ENCODE results near the gene TRPV3. TPM values are rescaled to one million over a fixed set of nuclear protein-coding genes. Genes with fewer than 3 reads are reported as not detected.

TRPV3 gene
- total and polyA plus RNA-seq, 5 donors from 2014 or later, result 0.06 to 0.25 TPM; not detected in 3

DNA sequence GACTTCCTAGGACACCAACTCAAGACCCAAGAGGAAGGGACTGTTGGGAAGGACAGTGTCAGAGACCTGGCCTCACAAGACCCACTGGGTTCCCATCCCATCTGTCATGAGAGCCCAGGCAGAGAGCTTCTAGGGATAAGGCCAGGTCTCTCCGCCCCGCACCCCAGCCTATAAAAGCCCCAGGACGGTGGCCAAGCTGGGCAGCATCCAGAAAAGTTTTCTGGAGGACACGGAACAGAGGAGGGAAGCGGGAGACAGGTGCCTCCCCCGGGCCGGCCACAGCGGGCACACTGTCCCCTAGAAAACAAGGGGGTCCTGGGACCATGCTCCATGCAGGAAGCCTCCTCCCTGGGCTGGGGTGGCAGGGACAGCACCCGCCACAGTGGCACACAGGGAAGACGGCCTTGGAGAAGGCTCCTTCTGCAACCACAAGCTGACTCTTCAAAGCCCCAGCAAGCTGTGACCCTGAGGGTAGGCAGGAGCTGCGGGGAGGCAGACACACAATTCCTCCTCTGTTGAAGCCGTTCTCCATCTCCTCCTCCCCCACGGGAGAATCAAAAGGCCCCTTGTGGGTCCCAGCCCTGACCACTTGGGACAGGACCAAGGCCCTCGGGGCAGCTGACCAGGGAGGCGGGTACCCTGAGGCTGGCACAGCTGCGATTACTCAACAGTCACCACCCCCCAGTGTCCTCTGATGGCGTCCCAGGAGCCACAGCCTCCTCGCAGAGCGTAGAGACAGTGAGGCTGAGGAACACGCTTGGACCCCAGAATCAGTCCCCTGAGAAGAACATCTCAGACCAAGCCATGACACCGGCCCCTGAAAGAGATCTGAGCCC is 26.1 kb downstream of the TRPV3 start:
- H3K27ac ChIP-seq (ENCODE audit: insufficient read depth, low read length, poor library complexity, severe bottlenecking), result no peak overlapping the region
- no peaks in the 10 kb centered on the region for H3K9me3 ChIP-seq (ENCODE audit: control insufficient read depth in 2 of 2, low read length in 2 of 2)
- H3K4me1 ChIP-seq (ENCODE audit: control insufficient read depth, insufficient read depth, low read length, poor library complexity, severe bottlenecking), result peaks cover 3% of the 10 kb centered on the region
- Mint-ChIP-seq H3K4me3 (no peak overlapping the region), H3K36me3 (no peaks in the 10 kb centered on the region), H3K4me1 (peaks cover 0 to 16% (median 0%) of the 10 kb centered on the region in 4 donors), H3K27me3 (no peaks in the 10 kb centered on the region), H3K27ac (no peak overlapping the region), H3K9me3 (peaks cover 0 to 2% (median 0%) of the 10 kb centered on the region in 7 donors)
- no peaks in the 10 kb centered on the region for H3K27me3 ChIP-seq (ENCODE audit: control insufficient read depth, insufficient read depth, low read length)
- no peak overlapping the region for H3K4me3 ChIP-seq (ENCODE audit: low read depth, low read length)
- no peaks in the 10 kb centered on the region for H3K36me3 ChIP-seq (ENCODE audit: control insufficient read depth, insufficient read depth, low read length)
- no peak for DNase-seq
- no peak for ATAC-seq (ENCODE audit: low read depth in 2 of 2)

- Histone ChIP-seq H3K4me1 (ENCODE audit: control insufficient read depth, insufficient read depth, low read length, poor library complexity, severe bottlenecking) (no peaks in the 10 kb centered on the region), H3K4me3 (ENCODE audit: low read depth, low read length) (no peak overlapping the region), H3K27me3 (ENCODE audit: control insufficient read depth, insufficient read depth, low read length) (no peaks in the 10 kb centered on the region), H3K27ac (ENCODE audit: insufficient read depth, low read length, poor library complexity, severe bottlenecking) (no peak overlapping the region), H3K36me3 (ENCODE audit: control insufficient read depth, insufficient read depth, low read length) (no peaks in the 10 kb centered on the region), H3K9me3 (ENCODE audit: control insufficient read depth in 2 of 2, low read length in 2 of 2) (no peaks in the 10 kb centered on the region)
- Mint-ChIP-seq H3K4me3 (no peak overlapping the region), H3K36me3 (no peaks in the 10 kb centered on the region), H3K4me1 (peaks cover 0 to 8% (median 0%) of the 10 kb centered on the region in 4 donors), H3K27me3 (no peaks in the 10 kb centered on the region), H3K9me3 (peaks cover 0 to 2% (median 0%) of the 10 kb centered on the region in 7 donors), H3K27ac (no peak overlapping the region)
- no peak for DNase-seq
- ATAC-seq (ENCODE audit: low read depth in 2 of 2), result no peak
Measured at GRCh38 chr17:3529817-3530741, 27.5 kb downstream of the TRPV3 start.

- H3K27me3 ChIP-seq (ENCODE audit: control insufficient read depth, insufficient read depth, low read length), result no peaks in the 10 kb centered on the region
- Mint-ChIP-seq H3K27ac (peak overlapping the region in 1 of 3 donors; percentile 41), H3K36me3 (no peaks in the 10 kb centered on the region), H3K4me1 (peaks cover 0 to 3% (median 0%) of the 10 kb centered on the region in 4 donors), H3K9me3 (peaks cover 0 to 2% (median 0%) of the 10 kb centered on the region in 7 donors), H3K27me3 (no peaks in the 10 kb centered on the region), H3K4me3 (no peak overlapping the region)
- H3K4me3 ChIP-seq (ENCODE audit: low read depth, low read length), result no peak overlapping the region
- no peaks in the 10 kb centered on the region for H3K9me3 ChIP-seq (ENCODE audit: control insufficient read depth in 2 of 2, low read length in 2 of 2)
- H3K4me1 ChIP-seq (ENCODE audit: control insufficient read depth, insufficient read depth, low read length, poor library complexity, severe bottlenecking), result no peaks in the 10 kb centered on the region
- H3K27ac ChIP-seq (ENCODE audit: insufficient read depth, low read length, poor library complexity, severe bottlenecking), result no peak overlapping the region
- no peaks in the 10 kb centered on the region for H3K36me3 ChIP-seq (ENCODE audit: control insufficient read depth, insufficient read depth, low read length)
- DNase-seq (no peak), ATAC-seq (ENCODE audit: low read depth in 2 of 2) (no peak)
Measured at GRCh38 chr17:3528880-3529511, 28.6 kb downstream of the TRPV3 start.

DNA sequence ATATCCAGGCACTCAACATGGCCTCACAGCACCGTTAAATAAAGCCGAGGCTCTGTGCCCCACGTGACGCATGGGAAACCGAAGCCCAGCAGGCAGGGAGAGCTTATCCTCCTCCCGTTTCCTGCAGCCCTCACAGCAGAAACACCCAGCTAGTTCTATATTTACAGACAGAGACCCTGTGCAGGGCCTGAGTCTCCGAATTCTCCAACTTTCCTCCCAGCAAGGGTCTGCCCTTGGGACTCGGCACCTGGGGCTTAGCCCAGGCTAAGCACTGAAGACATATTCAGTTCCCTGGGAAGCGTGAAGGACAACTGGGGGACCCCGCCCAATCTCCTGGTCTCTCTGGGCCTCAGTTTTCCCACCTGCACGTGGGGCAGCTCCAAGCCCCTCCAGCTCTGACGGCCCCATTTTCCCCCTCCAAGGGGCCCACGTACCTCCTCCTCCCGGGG is 29.2 kb downstream of the TRPV3 start:
- no peaks in the 10 kb centered on the region for H3K9me3 ChIP-seq (ENCODE audit: control insufficient read depth in 2 of 2, low read length in 2 of 2)
- H3K4me3 ChIP-seq (ENCODE audit: low read depth, low read length), result no peak overlapping the region
- no peaks in the 10 kb centered on the region for H3K36me3 Mint-ChIP-seq
- H3K27me3 ChIP-seq (ENCODE audit: control insufficient read depth, insufficient read depth, low read length), result no peaks in the 10 kb centered on the region
- H3K9me3 Mint-ChIP-seq, result peaks cover 0 to 2% (median 0%) of the 10 kb centered on the region in 7 donors
- H3K36me3 ChIP-seq (ENCODE audit: control insufficient read depth, insufficient read depth, low read length), result no peaks in the 10 kb centered on the region
- DNase-seq (no peak), ATAC-seq (ENCODE audit: low read depth in 2 of 2) (no peak)
- H3K4me1 ChIP-seq (ENCODE audit: control insufficient read depth, insufficient read depth, low read length, poor library complexity, severe bottlenecking), result no peaks in the 10 kb centered on the region
- peak overlapping the region in 1 of 3 donors; percentile 41 for H3K27ac Mint-ChIP-seq
- H3K27ac ChIP-seq (ENCODE audit: insufficient read depth, low read length, poor library complexity, severe bottlenecking), result no peak overlapping the region
- H3K4me1 Mint-ChIP-seq, result no peaks in the 10 kb centered on the region
- H3K27me3 Mint-ChIP-seq, result no peaks in the 10 kb centered on the region
- no peak overlapping the region for H3K4me3 Mint-ChIP-seq

DNA sequence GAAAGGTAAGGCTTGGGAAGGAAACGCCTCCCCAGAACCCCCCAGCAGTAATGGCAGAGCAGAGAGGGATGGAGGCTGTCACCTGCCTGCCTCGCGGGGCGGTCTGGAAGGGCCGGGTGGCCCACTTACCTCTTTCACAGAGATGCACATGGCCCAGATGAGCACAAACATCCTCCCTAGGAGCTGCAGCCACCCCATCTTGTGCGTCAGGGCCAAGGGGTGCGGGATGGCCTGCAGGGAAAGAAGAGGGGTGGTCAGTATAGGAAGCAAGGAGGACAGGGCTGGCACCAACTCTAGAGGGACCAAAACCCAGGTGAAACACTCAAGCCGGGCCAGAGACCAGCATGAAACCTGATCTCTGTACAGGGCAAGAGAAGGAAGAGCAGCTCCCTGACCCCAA is 29.7 kb downstream of the TRPV3 start:
- no peak for ATAC-seq (ENCODE audit: low read depth in 2 of 2)
- no peaks in the 10 kb centered on the region for H3K27me3 ChIP-seq (ENCODE audit: control insufficient read depth, insufficient read depth, low read length)
- no peaks in the 10 kb centered on the region for H3K27me3 Mint-ChIP-seq
- H3K4me3 ChIP-seq (ENCODE audit: low read depth, low read length), result no peak overlapping the region
- peaks cover 0 to 2% (median 0%) of the 10 kb centered on the region in 7 donors for H3K9me3 Mint-ChIP-seq
- H3K36me3 Mint-ChIP-seq, result no peaks in the 10 kb centered on the region
- H3K4me1 ChIP-seq (ENCODE audit: control insufficient read depth, insufficient read depth, low read length, poor library complexity, severe bottlenecking), result no peaks in the 10 kb centered on the region
- H3K36me3 ChIP-seq (ENCODE audit: control insufficient read depth, insufficient read depth, low read length), result no peaks in the 10 kb centered on the region
- no peak overlapping the region for H3K27ac Mint-ChIP-seq
- DNase-seq, result no peak
- H3K27ac ChIP-seq (ENCODE audit: insufficient read depth, low read length, poor library complexity, severe bottlenecking), result no peak overlapping the region
- no peaks in the 10 kb centered on the region for H3K9me3 ChIP-seq (ENCODE audit: control insufficient read depth in 2 of 2, low read length in 2 of 2)
- H3K4me3 Mint-ChIP-seq, result no peak overlapping the region
- H3K4me1 Mint-ChIP-seq, result no peaks in the 10 kb centered on the region

DNA sequence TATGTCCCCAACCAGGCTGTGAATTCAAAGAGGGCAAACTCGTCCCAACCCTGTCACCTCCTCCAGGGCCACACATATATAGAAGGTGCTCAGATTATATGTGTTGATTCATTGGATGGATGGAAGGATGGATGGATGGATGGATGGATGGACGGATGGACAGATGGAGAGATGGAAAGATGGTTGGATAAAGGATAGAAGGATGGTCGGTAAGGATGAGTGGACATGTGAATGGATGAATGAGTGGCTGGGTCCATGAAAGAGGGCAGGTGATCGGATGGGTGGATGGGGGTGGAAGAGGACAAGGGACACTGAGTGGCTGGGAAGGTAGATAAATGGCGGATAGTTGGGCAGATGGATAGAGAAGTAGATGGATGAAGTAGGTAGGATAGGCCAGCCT is 30.1 kb downstream of the TRPV3 start:
- H3K27me3 ChIP-seq (ENCODE audit: control insufficient read depth, insufficient read depth, low read length), result no peaks in the 10 kb centered on the region
- H3K27me3 Mint-ChIP-seq, result no peaks in the 10 kb centered on the region
- H3K4me3 Mint-ChIP-seq, result no peak overlapping the region

GRCh38 chr17:3526971-3527370 is 30.6 kb downstream of the TRPV3 start:
- Histone ChIP-seq H3K9me3 (ENCODE audit: control insufficient read depth in 2 of 2, low read length in 2 of 2) (no peaks in the 10 kb centered on the region), H3K36me3 (ENCODE audit: control insufficient read depth, insufficient read depth, low read length) (no peaks in the 10 kb centered on the region), H3K4me1 (ENCODE audit: control insufficient read depth, insufficient read depth, low read length, poor library complexity, severe bottlenecking) (no peaks in the 10 kb centered on the region), H3K27me3 (ENCODE audit: control insufficient read depth, insufficient read depth, low read length) (no peaks in the 10 kb centered on the region), H3K4me3 (ENCODE audit: low read depth, low read length) (no peak overlapping the region), H3K27ac (ENCODE audit: insufficient read depth, low read length, poor library complexity, severe bottlenecking) (no peak overlapping the region)
- no peak overlapping the region for H3K4me3 Mint-ChIP-seq
- no peak overlapping the region for H3K27ac Mint-ChIP-seq
- no peaks in the 10 kb centered on the region for H3K27me3 Mint-ChIP-seq
- H3K9me3 Mint-ChIP-seq, result peaks cover 0 to 2% (median 0%) of the 10 kb centered on the region in 7 donors
- DNase-seq, result no peak
- H3K36me3 Mint-ChIP-seq, result no peaks in the 10 kb centered on the region
- no peak for ATAC-seq (ENCODE audit: low read depth in 2 of 2)
- H3K4me1 Mint-ChIP-seq, result no peaks in the 10 kb centered on the region

More for the DNA sequence above, 30.1 kb downstream of the TRPV3 start:
- Histone ChIP-seq H3K4me3 (ENCODE audit: low read depth, low read length) (no peak overlapping the region), H3K9me3 (ENCODE audit: control insufficient read depth in 2 of 2, low read length in 2 of 2) (no peaks in the 10 kb centered on the region), H3K27ac (ENCODE audit: insufficient read depth, low read length, poor library complexity, severe bottlenecking) (no peak overlapping the region), H3K36me3 (ENCODE audit: control insufficient read depth, insufficient read depth, low read length) (no peaks in the 10 kb centered on the region), H3K4me1 (ENCODE audit: control insufficient read depth, insufficient read depth, low read length, poor library complexity, severe bottlenecking) (no peaks in the 10 kb centered on the region)
- Mint-ChIP-seq H3K36me3 (no peaks in the 10 kb centered on the region), H3K27ac (peak overlapping the region in 1 of 3 donors; percentile 91), H3K4me1 (no peaks in the 10 kb centered on the region), H3K9me3 (peaks cover 0 to 2% (median 0%) of the 10 kb centered on the region in 7 donors)
- ATAC-seq (ENCODE audit: low read depth in 2 of 2), result no peak
- no peak for DNase-seq

Measured in CD4-positive, CD25-positive, alpha-beta regulatory T cell (primary cell).